GM21576 (cell line): Measurements from ENCODE around the gene UBE2D2.
A peak's percentile ranks its signal among the peaks of the same experiment; 100 is the strongest.
"Not testable (repeated sequence)": the region's sequence is repeated elsewhere in the genome, so short reads cannot be mapped to it uniquely, and the experiment has no call there.

Experiments used
- ATAC-seq: cut with Tn5 transposase; IDR thresholded peaks from one replicate; pipeline ENCODE4 v1.9.1; 2021; ENCODE audit warnings: mild to moderate bottlenecking, moderate library complexity; ENCODE audit not compliant: unreplicated experiment

The UBE2D2 gene

GRCh38 chr5:139546593-139546992, 14.5 kb upstream of the UBE2D2 start:
- not testable (repeated sequence) for ATAC-seq

GRCh38 chr5:139549162-139549894, 11.8 kb upstream of the UBE2D2 start:
- ATAC-seq = no peak

DNA sequence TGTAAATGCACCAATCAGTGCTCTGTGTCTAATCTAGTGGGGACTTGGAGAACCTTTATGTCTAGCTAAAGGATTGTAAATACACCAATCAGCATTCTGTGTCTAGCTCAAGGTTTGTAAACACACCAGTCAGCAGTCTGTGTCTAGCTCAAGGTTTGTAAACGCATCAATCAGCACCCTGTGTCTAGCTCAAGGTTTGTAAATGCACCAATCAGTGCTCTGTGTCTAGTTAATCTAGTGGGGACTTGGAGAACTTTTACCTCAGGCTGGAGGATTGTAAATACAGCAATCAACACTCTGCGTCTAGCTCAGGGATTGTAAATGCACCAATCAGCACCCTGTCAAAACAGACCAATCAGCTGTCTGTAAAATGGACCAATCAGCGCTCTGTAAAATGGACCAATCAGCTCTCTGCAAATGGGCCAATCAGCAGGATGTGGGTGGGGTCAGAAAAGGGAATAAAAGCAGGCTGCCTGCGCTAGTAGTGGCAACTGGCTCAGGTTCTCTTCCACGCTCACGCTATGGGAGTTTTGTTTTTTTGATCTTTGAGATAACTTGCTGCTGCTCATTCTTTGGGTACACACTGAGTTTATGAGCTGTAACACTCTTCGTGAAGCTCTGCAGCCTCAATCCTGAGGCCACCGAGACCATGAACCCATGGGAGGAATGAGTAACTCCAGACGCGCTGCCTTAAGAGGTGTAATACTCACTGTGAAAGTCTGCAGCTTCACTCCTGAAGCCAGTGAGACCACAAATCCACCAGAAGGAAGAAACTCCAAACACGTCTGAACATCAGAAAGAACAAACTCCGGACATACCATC, 10.9 kb upstream of the UBE2D2 start:
- not testable (repeated sequence) for ATAC-seq

DNA sequence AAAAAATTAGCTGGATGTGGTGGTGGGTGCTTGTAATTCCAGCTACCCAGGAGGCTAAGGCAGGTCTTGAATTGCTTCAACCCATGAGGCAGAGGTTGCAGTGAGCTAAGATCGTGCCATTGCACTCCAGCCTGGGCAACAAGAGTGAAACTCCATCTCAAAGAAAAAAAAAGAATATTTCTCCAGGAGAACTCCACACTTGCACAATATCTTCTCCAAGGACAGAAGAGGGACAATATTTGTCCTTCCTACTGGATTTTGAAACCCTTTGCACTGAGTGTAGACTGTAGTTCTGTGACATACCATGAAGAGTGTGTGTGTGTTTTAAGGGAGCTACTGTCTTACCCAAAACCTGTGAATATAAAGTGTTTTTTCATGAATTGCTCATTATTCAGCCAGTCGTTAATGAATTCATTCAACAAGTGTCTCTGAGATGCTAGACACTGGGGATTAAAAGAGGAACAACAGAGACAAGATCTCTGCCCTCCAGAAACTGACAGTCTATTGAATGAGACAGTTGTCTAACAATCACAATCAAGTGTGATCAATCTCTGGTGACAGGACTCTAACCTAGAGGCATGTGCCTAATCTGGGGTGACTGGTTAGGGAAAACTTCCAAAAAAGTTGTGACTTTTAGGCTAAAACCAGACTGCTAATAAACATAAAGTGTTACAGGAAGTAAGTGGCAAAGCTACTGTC, 9.8 kb upstream of the UBE2D2 start:
- ATAC-seq = no peak

DNA sequence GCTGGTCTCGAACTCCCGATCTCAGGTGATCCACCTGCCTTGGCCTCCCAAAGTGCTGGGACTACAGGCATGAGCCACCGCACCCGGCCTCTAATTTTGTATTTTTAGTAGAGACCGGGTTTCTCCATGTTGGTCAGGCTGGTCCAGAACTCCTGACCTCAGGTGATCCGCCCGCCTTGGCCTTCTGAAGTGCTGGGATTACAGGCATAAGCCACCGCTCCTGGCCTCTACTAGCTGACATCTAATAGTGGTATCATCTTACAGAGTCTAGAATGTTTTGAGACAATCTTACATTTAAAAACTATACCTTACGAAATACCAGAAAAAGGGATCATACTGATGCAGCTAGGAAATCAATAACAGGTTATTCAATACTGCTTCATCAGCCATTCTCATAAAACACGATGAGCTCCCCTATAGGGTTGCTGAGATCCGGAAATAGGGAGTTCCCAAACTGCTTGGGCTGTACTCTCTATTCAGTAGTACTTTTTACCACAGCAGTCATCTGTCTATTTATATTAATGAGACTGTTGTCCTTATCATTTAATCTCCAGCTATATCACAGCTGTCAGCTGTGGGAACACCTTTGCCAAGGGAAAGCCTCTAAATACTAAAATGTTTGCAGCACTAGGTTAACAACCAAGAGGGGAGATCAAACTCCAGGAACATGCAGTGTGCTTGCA, 8.1 kb upstream of the UBE2D2 start:
- ATAC-seq = no peak

- ATAC-seq = no peak
These were observed 6.9 kb upstream of the UBE2D2 start for GRCh38 chr5:139554264-139554663.

DNA sequence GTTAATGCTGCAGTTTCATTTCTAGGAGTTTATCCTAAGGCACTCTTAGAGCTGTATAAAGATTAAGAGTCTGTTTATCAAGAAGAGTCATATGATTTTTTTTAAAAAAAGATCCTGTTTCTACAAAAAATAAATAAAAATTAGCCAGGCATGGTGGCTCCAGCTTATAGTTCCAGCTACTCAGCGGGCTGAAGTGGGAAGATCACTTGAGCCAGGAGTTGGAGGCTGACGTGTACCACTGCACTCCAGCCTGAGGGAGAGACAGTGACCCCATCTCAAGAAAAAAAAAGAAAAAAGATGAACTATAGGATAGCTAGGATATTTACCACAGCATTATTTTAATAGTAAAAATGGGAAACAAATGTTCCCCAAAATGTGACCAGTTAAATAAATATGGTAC, 3.3 kb upstream of the UBE2D2 start:
- ATAC-seq = no peak

- peak; percentile 14 for ATAC-seq
These were observed 714 bp downstream of the UBE2D2 start for GRCh38 chr5:139561655-139562451.

DNA sequence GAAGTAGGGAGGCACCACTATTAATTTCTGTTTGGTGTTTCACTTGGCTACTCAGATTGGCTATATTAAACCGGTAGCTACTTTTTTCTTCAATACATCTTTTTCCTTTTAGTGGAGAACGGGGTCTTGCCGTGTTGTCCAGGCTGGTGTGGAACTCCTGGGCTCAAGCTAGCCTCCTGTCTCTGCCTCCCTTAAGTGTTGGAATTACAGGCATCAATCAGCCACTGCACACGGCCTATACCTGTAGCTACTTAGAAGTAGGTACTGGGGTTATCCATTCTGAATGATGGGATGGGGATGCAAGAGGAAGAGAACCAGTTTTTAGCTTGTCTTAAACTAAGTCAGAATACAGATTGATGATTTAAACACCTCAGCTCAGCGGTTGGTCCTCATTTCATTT, 1.7 kb downstream of the UBE2D2 start:
- ATAC-seq = no peak

DNA sequence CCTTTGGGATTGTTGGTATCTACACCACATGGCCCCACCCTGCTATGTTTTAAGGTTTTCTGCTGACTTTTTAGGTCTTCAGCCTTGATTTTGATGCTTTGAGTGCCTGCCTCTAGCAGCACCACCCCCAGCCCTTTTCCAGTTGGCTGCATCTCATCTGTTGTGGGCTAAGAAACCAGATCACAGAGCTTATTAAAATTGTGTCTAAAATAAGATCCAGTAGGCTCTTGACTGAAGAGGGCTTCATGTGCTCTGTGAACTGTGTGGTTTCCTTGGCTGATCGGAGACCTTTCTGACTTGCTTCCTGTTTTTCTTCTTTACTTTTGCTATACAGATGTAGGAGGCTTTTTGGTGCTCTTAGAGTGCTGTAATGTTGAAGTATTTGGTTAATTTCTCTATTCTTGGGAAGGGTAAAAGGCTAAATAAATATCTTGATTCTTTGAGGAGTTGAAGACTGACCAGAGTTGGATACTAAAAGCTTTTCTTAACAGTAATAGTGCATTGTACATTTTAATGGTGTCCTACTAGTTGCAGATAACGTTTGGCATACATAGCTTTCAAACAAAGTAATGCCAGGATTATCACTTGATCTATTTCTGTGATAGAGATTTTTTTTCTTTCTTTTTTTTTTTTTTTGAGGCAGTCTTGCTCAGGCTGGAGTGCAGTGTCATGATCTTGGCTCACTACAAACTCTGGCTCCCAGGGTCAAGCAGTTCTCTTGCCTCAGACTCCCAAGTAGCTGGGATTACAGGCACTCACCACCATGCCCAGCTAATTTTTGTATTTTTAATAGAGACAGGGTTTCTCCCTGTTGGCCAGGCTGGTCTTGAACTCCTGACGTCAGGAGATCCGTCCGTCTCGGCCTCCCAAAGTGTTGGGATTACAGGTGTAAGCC, 4.5 kb downstream of the UBE2D2 start:
- peak; percentile 37 for ATAC-seq

DNA sequence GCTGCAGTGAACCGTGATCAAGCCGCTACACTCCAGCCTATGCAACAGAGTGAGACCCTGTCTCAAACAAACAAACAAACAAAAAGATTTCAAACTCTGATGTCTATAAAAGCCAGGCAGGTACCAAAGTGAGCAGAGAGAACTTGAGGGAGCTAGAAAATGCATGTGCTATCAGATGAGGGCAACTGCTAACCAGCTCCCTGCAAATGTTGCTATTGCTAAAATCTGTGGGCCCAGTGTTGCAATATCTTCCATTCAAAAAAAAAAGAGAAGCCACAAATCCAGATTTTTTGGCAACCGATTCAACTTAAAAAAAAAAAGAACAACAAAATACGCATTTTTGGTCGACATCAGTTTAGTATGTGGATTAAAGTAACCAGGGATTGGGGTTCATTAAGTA, 5.5 kb downstream of the UBE2D2 start:
- ATAC-seq = no peak

DNA sequence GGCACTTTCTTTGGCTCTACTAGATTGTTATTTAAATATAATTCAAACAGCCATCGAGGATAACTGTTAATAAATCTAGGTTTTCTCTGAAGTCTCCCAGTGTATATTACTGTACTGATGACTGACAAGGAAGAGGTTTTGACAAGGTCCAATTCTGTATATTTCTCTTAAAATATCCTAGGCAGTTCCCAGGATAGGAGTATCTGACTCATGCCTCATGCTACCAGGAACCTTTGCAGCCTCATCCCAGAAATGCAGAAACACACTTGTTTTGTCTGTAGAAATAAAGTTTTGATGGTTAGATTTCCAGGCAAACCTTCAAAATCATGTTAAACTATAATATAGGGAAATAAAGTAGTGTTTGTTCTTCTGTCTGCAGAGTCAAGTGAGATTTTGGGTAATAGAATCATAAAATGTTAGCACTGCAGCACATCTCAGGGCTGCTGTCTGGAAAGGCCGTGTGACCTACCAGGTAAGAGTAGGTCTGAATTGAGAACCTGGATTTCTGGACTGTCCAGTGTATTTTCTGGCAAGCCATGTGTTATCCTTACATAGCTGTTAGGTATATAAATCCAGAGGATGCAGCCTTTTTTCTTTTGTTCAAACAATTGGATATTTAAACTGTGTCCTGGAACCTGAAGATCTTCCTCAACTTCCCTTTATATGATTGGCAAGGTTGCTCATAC, 8.3 kb downstream of the UBE2D2 start:
- no peak for ATAC-seq

GRCh38 chr5:139571543-139571942, 10.4 kb downstream of the UBE2D2 start:
- no peak for ATAC-seq

GRCh38 chr5:139571966-139572365, 10.8 kb downstream of the UBE2D2 start:
- no peak for ATAC-seq

- peak; percentile 50 for ATAC-seq
These were observed 13.6 kb downstream of the UBE2D2 start for GRCh38 chr5:139574641-139575312.

DNA sequence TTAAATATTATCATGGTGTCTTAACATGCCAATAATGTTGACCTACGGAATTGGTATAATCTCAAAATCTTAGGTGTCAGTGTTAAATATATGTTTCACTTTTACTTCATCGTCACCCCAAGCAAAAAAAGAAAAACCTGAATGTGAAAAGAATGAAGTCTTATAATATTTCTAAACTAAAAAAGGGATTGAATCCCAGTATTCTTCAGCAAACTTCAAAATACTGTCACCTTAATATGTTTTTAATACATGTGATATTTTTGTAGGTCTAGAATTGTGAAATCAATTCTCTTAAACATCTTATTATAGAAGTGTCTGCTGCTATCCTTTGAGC, 14.1 kb downstream of the UBE2D2 start:
- ATAC-seq = no peak

- no peak for ATAC-seq
These were observed 14.6 kb downstream of the UBE2D2 start for GRCh38 chr5:139575751-139576150.

GRCh38 chr5:139577689-139578290, 16.7 kb downstream of the UBE2D2 start:
- no peak for ATAC-seq
